Activated CD4-positive, alpha-beta T cell treated with anti-CD3 and anti-CD28 coated beads, Interleukin-2, Interleukin-4, amounts not matched to agents 100 ng/mL and 50 ng/mL, durations not matched to agents 16 hours and 8 hours (primary cell): ENCODE results near the gene STMN1.

Experiments
- DNase-seq: peaks from one replicate; pipeline ENCODE4 v3.0.0-alpha.2; 2020; ENCODE audit warnings: low spot score

Gene STMN1

DNA sequence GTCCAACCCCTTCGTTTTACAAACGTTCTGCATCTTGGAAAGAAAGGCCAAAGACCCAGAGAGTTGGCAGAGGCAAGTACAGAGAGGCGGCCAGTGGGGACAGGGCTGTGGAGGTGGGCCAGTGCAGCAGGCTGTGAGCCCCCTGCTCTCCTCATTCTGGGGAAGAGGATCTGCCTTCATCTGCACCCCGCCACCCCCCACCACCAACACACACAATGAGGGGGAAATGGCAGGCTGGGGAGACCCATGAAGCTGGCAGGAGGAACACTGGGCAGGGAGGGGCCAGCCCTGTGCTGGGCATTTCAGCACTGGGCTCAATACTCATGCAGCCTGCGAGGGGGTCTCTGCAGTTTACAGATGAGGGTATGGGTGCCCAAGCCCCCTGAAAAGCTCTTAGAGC is 14.6 kb downstream of the STMN1 start:
- no peak for DNase-seq

DNA sequence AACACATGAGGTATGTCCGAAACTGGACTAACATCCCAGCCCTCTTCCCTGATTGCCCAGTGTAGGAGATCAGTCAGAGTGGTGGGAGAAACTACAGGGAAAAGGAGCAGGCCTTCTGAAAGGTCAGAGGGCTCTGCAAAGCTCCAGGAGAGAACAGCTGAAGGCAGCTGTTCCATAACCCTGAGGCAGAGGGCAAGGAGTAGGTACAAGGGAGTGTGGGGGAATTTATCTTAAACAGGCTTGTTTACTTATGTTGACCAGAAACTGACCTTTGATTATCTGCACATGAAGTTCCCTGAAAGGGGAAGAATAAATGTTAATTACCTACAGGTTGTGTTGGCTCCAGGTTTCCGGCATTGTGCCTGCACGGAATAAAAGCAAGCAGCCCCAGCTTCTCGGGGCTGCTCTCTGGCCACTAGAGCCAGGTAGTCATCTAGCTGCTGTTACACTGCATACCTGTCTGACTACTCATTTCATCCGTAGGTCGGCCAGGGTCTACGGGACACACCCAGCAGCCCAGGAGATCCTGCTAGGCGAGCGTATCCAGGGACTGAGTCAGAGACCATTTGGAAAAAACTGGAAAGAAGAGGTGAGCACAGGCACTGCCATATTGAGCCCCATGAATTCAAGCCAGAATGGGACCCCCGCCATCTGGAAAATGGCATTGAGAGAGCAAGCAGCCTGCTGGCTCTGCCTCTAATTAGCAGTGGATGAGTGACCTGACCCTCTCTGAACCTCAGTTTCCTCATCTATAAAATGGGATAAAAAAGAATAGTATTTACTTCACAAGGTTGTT is 15.8 kb downstream of the STMN1 start:
- no peak for DNase-seq

DNA sequence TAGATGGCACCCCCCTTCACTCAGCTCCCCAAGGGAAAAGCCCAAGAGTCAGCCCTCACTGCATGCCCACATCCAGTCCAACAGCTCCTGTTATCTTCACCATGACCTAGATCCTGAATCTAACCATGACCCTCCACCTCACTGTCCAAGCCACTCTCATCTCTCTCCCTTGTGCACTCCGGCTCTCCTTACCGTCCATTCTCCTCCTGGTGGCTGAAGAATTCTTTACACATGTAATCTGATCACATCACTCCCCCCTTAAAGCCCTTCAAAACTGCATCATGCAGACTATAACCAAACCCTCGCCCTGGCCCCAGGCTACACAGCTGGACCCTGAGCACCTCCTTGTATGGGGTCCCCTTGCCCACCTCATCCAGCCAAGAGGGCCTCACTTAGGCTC is 16.7 kb downstream of the STMN1 start:
- no peak for DNase-seq

DNA sequence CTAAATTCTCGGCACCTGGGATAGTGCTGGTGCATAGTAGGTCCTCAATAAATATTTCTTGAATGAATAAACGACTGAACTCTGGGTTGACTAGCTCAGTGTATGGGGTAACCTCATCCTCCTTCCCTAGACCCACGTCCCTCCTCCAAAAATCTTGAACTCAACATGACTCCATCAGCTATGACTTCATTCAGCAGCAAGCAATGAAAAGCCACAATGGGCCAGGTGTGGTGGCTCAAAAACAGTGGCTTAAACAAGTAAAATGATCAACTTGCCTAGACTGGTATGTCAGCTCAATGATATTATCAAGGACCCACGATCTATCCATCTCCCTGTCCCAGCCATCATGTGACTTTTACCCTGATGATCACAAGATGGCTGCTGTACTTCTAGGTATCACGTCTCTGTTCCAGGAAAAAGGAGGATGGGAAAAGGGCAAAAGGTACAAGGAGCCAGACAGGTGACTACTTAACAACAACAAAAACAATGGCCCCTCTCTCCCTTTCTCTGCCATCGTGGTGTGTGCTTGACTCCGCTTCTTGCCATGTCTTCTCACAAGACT is 17.7 kb downstream of the STMN1 start:
- no peak for DNase-seq

DNA sequence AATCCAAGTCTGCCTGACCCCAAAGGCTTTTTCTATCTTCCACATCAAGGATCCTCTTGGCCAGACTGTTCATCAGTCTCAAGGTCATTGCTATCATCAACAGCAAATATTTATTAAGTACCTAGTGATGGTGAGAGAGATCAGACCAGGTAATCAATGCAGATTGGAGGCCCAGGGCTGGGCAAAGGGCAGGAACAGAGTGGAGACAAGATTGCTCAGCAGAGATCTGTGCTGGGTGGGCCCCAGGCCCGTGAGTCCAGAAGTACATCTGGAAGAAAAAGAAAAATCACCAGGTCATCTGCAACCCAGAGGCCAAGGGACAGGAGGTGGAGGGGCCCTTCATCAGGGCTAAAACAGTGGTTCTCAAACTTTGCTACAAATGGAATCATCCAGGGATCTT is 20.6 kb downstream of the STMN1 start:
- DNase-seq = no peak

DNA sequence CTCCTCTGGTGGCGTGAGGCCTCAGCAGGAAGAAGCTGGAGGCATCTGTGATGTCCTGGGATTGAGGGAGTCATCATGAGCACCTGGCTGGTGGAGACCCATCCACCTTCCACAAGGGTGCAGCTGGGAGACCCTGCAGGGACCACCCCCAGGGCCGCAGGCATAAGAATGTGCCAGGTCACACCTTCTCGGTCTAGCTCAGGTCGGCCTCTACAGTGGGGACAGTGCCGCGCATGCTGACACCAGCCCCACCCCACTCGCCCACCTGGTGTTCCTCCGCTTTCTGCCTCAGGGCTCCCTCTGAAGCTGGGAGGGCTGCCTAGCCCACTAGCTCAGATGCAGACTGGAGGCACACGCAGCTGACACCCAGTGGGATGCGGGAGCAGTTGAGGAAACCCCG is 25.0 kb downstream of the STMN1 start:
- DNase-seq = no peak

DNA sequence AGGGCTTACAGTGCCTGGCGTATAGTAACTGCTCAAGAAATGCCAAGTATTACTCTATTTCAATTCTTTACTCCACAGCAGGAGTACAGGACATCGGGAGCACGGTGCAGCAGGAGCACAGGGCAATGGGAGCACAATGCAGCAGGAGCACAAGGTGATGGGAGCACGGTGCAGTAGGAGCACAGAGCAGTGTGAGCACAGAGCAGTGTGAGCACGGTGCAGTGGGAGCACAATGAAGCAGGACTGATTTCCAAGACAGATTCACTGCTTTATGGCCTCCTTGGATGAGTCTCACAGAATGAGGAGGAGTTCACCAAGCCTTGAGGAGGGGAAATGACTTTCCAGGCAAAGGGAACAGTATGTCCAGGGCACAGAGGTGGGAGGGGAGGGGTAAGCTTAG is 25.7 kb downstream of the STMN1 start:
- no peak for DNase-seq

DNA sequence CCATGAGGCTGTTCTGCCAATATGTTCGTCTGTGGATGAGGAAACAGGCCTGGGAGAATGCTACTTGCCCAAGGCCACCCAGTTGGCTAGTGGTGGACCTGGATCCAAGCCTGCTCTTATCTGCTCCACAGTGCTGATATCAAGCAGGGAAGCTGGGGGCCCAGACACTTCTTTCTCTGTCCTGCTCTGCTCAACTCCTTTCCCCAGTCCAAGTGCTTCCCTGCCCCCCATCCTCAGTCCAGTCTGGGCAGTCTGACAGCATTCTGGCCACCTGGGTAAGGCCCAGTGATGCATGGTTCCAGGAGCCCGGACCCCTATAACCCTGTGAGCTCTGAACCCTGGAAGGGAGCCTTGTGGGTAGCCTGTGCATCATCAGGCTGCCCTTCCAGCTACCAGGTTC is 26.5 kb downstream of the STMN1 start:
- DNase-seq = no peak

DNA sequence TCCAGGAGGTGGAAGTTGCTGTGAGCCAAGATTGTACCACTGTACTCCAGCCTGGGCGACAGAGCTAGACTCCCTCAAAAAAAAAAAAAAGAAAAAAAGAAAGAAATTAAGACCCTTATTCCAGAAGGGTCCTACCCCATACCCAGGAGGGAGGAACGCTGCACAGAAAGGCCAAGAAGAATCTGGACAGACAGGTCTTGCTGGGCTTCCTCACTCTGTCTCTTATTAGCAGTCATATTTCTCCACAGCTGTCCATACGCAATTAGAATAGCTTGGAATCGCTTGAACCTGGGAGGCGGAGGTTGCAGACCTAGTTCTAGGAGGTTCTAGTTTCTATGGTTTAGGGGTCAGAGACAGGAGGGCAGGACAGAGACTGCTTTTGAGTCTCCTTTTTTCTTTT is 27.5 kb downstream of the STMN1 start:
- no peak for DNase-seq

DNA sequence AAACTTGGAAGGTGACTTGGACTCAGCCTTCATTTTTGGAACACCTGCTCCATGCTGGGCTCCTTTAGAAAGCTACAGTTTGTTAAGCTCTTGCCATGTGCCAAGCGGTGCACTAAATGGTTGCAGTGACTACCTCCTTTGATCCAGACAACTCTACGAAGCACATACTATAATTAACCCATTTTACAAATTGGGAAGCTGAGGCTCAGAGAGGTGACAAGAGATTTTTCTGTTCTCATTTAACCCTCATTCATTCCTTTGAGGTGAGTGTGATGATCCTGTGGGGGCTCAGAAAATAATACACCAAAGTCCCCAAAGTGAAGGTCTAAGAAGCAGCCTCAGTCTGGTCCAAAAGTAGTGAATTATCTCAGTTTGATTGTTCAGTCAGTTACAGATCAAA is 29.1 kb downstream of the STMN1 start:
- DNase-seq = no peak

DNA sequence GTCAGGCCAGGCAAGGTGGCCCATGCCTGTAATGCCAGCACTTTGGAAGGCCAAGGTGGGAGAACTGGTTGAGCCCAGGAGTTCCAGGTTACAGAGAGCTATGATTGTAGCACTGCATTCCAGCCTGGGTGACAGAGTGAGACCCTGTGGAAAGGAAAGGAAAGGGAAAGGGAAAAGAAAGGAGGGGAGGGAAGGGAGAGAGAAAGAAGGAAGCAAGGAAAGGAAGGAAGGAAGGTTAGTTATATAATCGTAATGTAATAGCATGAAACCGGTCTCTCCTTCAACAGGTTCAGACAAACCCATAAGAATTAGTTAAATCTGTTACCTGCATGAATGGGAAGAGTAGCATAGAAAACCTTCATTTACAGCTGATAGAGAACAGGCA is 29.5 kb downstream of the STMN1 start:
- DNase-seq = no peak

DNA sequence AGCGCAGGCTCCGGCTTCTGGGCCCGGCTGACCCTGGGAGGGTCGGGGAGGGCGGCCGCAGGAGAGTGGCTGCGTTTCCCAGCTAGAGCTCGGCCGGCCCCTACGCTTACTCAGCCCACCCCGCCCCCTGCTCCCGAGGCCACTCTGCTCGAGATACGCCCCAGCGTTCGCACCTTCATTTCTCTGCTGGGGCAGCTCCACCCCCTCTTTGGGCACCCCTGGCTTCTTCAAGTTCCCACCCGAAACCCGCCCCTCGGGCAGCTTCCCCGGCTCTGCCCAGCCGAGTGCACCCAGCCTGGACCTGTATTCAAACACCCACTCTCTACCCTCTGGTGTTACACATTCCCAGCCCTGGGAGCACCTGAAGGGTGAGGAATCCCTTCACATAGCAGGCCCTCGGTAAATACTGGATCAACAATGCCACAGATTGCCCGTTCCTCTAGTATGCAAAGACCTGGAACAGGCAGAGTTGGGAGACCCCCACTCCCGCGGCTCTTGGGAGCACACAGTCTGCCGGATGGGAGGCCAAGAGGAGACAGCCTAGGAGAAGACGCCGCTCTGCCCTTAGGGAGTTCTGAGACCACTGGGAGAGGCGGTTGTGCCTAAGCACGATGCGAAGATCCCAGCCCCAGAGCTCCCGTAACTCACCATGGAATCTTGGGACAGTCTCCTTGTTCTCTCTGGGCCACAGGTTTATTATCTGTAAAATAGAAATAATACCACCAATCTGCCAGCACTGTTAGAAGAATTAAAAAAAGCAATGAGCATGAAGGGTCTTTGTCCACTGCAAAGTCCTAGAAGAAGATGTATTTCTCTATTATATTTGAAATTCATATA is 30.1 kb downstream of the STMN1 start:
- DNase-seq = no peak

DNA sequence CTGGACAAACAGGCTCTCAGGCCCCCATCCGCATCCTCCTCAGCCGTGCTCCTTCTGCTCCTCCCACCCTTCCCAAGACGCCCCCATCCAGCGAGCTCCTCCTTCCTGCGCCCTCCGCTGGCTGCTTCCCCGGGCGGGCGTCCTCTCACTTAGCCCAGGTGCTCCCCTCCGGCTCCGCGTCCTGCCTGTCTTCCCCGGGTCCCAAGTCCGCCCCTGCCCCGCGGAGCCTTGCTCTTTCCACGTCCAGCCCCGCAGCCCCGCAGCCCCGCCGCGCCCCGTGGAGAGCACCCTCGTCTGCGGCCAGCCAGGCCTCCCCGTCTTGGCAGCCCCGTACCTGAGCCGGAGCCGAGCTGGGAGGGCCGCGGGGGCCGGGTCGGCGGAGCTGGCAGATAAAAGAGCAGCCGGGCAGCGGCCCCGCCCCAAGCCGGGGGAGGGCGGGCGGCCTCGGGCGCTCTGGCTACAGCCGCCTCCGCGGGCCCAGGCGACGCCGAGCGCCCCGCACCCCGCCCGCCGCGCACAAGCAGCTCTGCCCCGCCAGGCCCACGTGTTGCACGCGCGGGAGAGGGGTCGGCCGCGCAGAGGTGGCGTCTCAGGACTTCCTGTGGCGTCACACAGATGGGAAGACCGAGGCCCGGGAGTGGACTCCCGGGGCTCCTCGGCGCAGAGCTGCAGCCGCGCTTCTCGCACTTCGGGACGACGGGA is 30.9 kb downstream of the STMN1 start, which contains the start of gene PAQR7:
Gene PAQR7 (minus strand): TSS at position 555 of the 702 bp plus-strand sequence. CDS start 11,869 bp downstream, outside the sequence.
- peak; percentile 30 for DNase-seq

DNA sequence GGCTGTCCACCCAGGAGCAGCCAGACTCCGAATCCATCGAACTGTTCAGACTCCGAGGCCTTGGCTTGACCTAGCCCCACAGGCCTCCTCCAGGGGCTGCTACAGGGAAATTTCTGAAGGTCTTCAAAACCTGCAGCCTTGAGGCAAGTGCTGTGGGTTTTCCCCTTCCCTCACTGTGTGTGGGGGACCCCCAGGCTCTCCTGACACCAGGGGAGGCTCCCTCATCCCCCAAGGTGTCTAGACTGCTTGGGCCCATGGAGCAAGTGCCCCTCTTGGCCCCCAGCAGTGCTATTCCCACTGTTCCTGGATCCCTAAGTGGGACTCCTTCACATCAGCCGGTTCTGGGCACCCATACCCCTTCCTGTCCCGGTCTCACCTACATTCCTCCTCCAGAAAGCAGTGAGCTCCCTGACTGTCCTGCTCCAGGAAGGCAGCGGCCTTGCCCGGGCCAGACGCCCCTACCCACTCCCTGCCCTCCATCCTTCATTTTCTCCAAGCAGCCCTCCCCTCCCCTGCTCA is 31.5 kb downstream of the STMN1 start:
- DNase-seq = no peak

DNA sequence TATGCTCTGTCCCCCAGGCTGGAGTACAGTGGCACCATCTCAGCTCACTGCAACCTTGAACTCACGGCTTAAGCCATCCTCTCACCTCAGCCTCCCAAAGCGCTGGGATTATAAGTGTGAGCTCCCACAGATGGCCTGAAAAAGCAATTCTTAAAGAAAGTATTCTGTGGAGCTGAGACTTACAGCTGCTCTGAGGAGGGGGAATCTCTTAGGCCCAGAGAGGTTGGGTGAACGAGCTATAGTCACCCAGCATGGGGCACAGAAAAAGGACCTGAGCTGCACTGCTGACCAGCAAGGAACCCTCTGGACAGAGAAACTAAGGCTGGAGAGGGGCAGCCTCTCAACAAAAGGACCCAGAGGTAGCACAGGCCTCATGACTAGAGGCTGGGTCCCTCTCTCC is 32.0 kb downstream of the STMN1 start:
- DNase-seq = no peak

DNA sequence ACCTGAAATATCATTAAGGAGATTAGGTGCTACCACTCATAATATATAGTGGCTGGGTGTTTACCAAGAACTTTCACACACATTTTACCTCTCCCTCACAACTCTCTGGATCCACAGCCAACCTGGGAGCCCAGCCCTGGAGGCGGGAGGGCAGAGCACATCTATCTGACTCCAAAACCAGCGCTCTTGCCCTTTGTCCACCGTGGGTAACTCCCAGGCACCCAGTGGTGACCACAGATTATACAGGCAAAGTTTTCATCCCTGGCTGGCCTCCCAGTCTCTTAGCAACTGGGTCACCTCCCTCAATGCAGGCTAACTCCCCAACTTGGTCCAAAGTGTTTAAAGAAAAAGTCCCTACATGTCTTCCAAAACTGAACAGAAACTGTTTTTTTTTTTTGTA is 33.1 kb downstream of the STMN1 start:
- no peak for DNase-seq

DNA sequence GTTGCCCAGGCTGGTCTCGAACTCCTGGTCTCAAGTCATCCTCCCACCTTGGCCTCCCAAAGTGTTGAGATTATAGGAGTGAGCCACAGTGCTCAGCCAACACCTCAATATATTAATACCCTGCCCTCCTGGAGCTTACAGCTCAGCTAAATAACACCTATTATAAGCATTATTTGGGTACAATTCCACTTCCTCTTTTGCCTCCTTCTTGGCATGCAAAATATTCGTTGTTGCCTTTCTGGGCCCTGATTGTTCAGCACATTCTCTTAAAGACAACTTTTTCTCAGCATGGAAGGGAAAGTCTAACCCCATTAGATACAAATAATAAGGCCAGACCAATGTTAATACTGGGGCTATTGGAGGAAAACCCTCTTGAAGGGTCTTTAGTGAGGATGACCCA is 33.5 kb downstream of the STMN1 start:
- no peak for DNase-seq

DNA sequence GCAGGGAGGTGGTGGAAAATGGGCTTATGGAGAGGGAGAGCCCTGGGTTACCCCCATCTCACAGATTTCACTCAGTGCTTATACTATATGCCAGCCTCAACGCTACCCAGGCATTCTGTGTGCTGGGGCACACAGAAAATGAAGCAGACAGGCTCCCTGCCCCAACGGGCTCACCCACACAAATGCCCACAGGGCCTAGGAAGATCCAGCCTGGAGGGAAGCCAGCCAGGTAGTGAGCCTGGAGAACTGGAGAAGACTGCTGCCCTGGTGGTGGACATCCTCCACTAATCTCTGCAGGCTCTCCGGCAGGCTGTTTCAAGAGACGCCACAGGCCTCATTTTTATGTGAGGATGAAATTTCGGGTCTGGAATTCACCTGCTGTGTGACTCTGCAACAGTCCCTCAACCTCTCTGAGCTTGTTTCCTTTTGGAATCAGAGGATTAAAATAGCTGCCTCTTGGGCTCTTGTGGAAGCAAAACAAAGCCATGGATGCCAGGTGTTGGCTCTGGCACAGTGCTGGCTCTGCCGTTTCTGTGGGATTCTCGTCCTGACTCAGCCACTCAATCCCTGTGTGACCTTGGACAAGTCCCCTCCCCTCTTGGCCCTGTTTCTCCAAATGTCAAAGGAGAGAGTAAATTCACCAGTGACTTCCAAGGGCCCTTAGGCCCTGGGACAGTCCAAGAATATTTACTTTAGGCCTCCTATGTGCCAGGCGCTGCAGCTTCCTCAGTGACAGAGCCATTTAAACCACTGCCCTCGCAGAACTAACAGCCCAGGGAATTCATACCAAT is 34.3 kb downstream of the STMN1 start:
- DNase-seq = no peak

DNA sequence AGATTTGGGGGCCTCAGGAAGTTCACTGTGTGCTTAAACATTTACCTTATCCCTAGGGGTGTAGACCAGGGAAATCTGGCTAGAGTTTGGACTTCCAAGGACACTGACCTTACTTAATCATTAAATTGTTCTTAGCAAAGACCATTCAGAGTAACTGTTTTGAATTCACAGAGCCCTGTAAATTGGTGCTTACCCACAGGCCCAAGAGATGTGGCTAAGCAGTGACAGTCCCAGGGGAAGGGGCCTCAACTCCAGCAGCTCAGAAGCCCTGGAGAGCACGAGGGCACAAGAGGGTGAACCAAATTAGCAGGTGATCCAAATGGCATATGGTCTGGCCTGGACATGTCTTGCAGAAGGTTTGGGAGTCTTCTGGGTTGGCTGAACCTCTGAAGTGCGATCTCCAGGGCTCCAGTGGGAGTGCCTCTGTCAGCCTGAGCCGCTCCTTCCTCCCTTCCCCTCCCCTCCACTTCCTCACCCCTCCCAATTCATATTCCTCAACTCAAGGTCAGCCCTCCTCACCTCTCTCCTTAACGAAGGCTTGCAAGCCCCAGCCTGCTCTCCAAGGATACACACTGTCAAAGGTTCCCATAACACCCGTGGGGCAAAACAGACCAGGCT is 35.0 kb downstream of the STMN1 start:
- DNase-seq = no peak

DNA sequence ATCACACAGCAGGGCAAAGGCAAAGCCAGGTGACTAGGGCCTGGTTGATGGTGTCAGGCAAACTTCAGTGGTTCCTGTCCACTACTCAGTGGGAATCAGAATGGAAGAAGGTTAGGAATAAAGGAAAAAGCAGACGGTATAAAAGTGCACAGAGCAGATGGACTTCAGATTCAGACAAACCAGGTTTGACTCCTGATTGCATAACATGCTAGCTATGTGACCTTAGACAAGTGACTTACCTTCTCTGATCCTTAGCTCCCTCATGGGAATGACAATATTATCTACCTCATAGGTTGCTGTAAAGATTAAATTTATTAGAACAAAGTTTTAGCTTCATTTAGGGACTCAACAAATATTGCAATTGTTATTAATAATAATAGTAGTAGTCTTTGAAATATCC is 35.6 kb downstream of the STMN1 start:
- no peak for DNase-seq
